ENCODE measurements around the gene KCNS1. TPM values are rescaled to one million over a fixed set of nuclear protein-coding genes. Genes with fewer than 3 reads are reported as not detected.
"Not testable (repeated sequence)": the region's sequence is repeated elsewhere in the genome, so short reads cannot be mapped to it uniquely, and the experiment has no call there.

The KCNS1 gene
- total RNA-seq, 1 experiment from 2014 or later, result not detected

GRCh38 chr20:45064812-45065211, 36.1 kb downstream of the KCNS1 start:
- no peak for TF ChIP-seq CTCF (conservative IDR thresholded peaks at IDR 0.05; ENCODE audit: low read depth, low read length)
- intact Hi-C loops (cut with micrococcal nuclease; ENCODE audit: unreplicated experiment), result no loop called here
- H3K9me3 ChIP-seq (ENCODE audit: low read depth, low read length, poor library complexity, severe bottlenecking), result no peaks in the 10 kb centered on the region
- POLR2A ChIA-PET (ENCODE audit: low non-redundant PET), result no interaction called here
- CTCF ChIA-PET, result no interaction called here
- no TSS peak for BruUV-seq (replicated peaks)
- H3K4me1 ChIP-seq (ENCODE audit: insufficient read depth, low read length, poor library complexity, severe bottlenecking), result no peaks in the 10 kb centered on the region
- H3K27ac ChIP-seq (ENCODE audit: low read depth, low read length, poor library complexity, severe bottlenecking), result no peak overlapping the region
- H3K4me3 ChIP-seq (ENCODE audit: low read depth, low read length, poor library complexity, severe bottlenecking), result no peak overlapping the region
- no peak for DNase-seq (ENCODE audit: low spot score)
- no peaks in the 10 kb centered on the region for H3K36me3 ChIP-seq (ENCODE audit: insufficient read depth, low read length, poor library complexity, severe bottlenecking)
- H3K27me3 ChIP-seq (replicated peaks; ENCODE audit: insufficient read depth, low read depth, low read length, poor library complexity), result no peaks in the 10 kb centered on the region

- intact Hi-C loops (cut with micrococcal nuclease; ENCODE audit: unreplicated experiment); H3K27me3 ChIP-seq (replicated peaks; ENCODE audit: insufficient read depth, low read depth, low read length, poor library complexity); H3K36me3 ChIP-seq (ENCODE audit: insufficient read depth, low read length, poor library complexity, severe bottlenecking); H3K9me3 ChIP-seq (ENCODE audit: low read depth, low read length, poor library complexity, severe bottlenecking); H3K4me1 ChIP-seq (ENCODE audit: insufficient read depth, low read length, poor library complexity, severe bottlenecking); H3K4me3 ChIP-seq (ENCODE audit: low read depth, low read length, poor library complexity, severe bottlenecking); POLR2A ChIA-PET (ENCODE audit: low non-redundant PET); BruUV-seq (replicated peaks); CTCF ChIA-PET; H3K27ac ChIP-seq (ENCODE audit: low read depth, low read length, poor library complexity, severe bottlenecking); DNase-seq (ENCODE audit: low spot score): not testable (repeated sequence)
These were observed 37.8 kb downstream of the KCNS1 start for GRCh38 chr20:45063107-45063506.

- Histone ChIP-seq H3K4me3 (ENCODE audit: low read depth, low read length, poor library complexity, severe bottlenecking) (no peak overlapping the region), H3K9me3 (ENCODE audit: low read depth, low read length, poor library complexity, severe bottlenecking) (no peaks in the 10 kb centered on the region), H3K4me1 (ENCODE audit: insufficient read depth, low read length, poor library complexity, severe bottlenecking) (no peaks in the 10 kb centered on the region), H3K36me3 (ENCODE audit: insufficient read depth, low read length, poor library complexity, severe bottlenecking) (no peaks in the 10 kb centered on the region), H3K27me3 (replicated peaks; ENCODE audit: insufficient read depth, low read depth, low read length, poor library complexity) (no peaks in the 10 kb centered on the region), H3K27ac (ENCODE audit: low read depth, low read length, poor library complexity, severe bottlenecking) (no peak overlapping the region)
- TF ChIP-seq EZH2 (IDR thresholded peaks at IDR 0.05; ENCODE audit: borderline replicate concordance, low read depth, low read length, poor library complexity, severe bottlenecking) (no peak), CTCF (conservative IDR thresholded peaks at IDR 0.05; ENCODE audit: low read depth, low read length) (no peak)
- CTCF ChIA-PET, result no interaction called here
- POLR2A ChIA-PET (ENCODE audit: low non-redundant PET), result no interaction called here
- intact Hi-C loops (cut with micrococcal nuclease; ENCODE audit: unreplicated experiment), result no loop called here
- DNase-seq (ENCODE audit: low spot score), result peak; percentile 10
- no TSS peak for BruUV-seq (replicated peaks)
These were observed 39.7 kb downstream of the KCNS1 start for GRCh38 chr20:45061244-45061643.

GRCh38 chr20:45060294-45060693, 40.6 kb downstream of the KCNS1 start:
- H3K4me1 ChIP-seq (ENCODE audit: insufficient read depth, low read length, poor library complexity, severe bottlenecking), result no peaks in the 10 kb centered on the region
- H3K27ac ChIP-seq (ENCODE audit: low read depth, low read length, poor library complexity, severe bottlenecking), result no peak overlapping the region
- no peak overlapping the region for H3K4me3 ChIP-seq (ENCODE audit: low read depth, low read length, poor library complexity, severe bottlenecking)
- TF ChIP-seq CTCF (conservative IDR thresholded peaks at IDR 0.05; ENCODE audit: low read depth, low read length) (no peak), EZH2 (IDR thresholded peaks at IDR 0.05; ENCODE audit: borderline replicate concordance, low read depth, low read length, poor library complexity, severe bottlenecking) (no peak)
- BruUV-seq (replicated peaks), result no TSS peak
- ChIA-PET CTCF (no interaction called here), POLR2A (ENCODE audit: low non-redundant PET) (no interaction called here)
- H3K9me3 ChIP-seq (ENCODE audit: low read depth, low read length, poor library complexity, severe bottlenecking), result no peaks in the 10 kb centered on the region
- intact Hi-C loops (cut with micrococcal nuclease; ENCODE audit: unreplicated experiment), result no loop called here
- no peaks in the 10 kb centered on the region for H3K27me3 ChIP-seq (replicated peaks; ENCODE audit: insufficient read depth, low read depth, low read length, poor library complexity)
- DNase-seq (ENCODE audit: low spot score), result no peak
- no peaks in the 10 kb centered on the region for H3K36me3 ChIP-seq (ENCODE audit: insufficient read depth, low read length, poor library complexity, severe bottlenecking)
